Smooth muscle cell (in vitro differentiated cells): Measurements from ENCODE around the gene PAK3. TPM values are rescaled to one million over a fixed set of nuclear protein-coding genes. Genes with fewer than 3 reads are reported as not detected.

Experiments
- DNase-seq: peaks from one replicate; lab custom pipeline; 2025; ENCODE audit not compliant: unreplicated experiment; lab: John Stamatoyannopoulos, UW
- H2AFZ ChIP-seq: fragments of 200-600 bp; sonication (generic); 2 replicates; pipeline ENCODE4 v1.6.0; 2016; ENCODE audit warnings: antibody characterized with exemption, low read depth, mild to moderate bottlenecking
- H3F3A ChIP-seq: fragments of 200-600 bp; sonication (generic); 2 replicates; pipeline ENCODE4 v1.6.0; 2017; ENCODE audit warnings: antibody characterized with exemption, low read depth
- H3K27ac ChIP-seq: fragments of 200-600 bp; sonication (generic); 2 replicates; pipeline ENCODE4 v1.5.1; 2016; ENCODE audit warnings: low read depth, mild to moderate bottlenecking
- H3K27me3 ChIP-seq: fragments of 200-600 bp; sonication (generic); 2 replicates; pipeline ENCODE4 v1.6.1; 2016; ENCODE audit warnings: low read depth, mild to moderate bottlenecking
- H3K36me3 ChIP-seq: fragments of 200-600 bp; sonication (generic); 2 replicates; pipeline ENCODE4 v1.5.1; 2016; ENCODE audit warnings: low read depth
- H3K4me1 ChIP-seq: fragments of 200-600 bp; sonication (generic); 2 replicates; pipeline ENCODE4 v1.5.1; 2016; ENCODE audit warnings: low read depth
- H3K4me2 ChIP-seq: fragments of 200-600 bp; sonication (generic); 2 replicates; pipeline ENCODE4 v1.6.0; 2016; ENCODE audit warnings: mild to moderate bottlenecking
- H3K4me3 ChIP-seq: fragments of 200-600 bp; sonication (generic); 2 replicates; pipeline ENCODE4 v1.5.1; 2016; ENCODE audit warnings: mild to moderate bottlenecking
- H3K79me2 ChIP-seq: fragments of 200-600 bp; sonication (generic); 2 replicates; pipeline ENCODE4 v1.6.0; 2016; ENCODE audit warnings: low read depth, mild to moderate bottlenecking
- H3K9ac ChIP-seq: fragments of 200-600 bp; sonication (generic); 2 replicates; pipeline ENCODE4 v1.6.0; 2016; ENCODE audit warnings: low read depth
- H3K9me3 ChIP-seq: fragments of 200-600 bp; sonication (generic); replicated peaks from 2 replicates; pipeline ENCODE4 v1.5.1; 2016; ENCODE audit warnings: low read depth
- H4K20me1 ChIP-seq: fragments of 200-600 bp; sonication (generic); 2 replicates; pipeline ENCODE4 v1.6.0; 2016; ENCODE audit warnings: low read depth
- CTCF ChIP-seq: fragments of 200-600 bp; sonication (generic); IDR thresholded peaks from 2 replicates; pipeline ENCODE4 v1.5.1; 2017; ENCODE audit warnings: borderline replicate concordance, mild to moderate bottlenecking, antibody characterized with exemption; ENCODE audit not compliant: insufficient read depth, poor library complexity, severe bottlenecking
- WGBS: methylation state at CpG from one replicate; pipeline ENCODE4 v1.1.7; 2016; ENCODE audit warnings: low lambda C conversion rate; 5-methylcytosine and 5-hydroxymethylcytosine counted together
- polyA plus RNA-seq: library from polyadenylated mRNA; unstranded; fragments of >200 nt; fragmentation: Nextera tagmentation; extraction: Ambion mirVana; gene quantifications from 2 replicates; pipeline ENCODE4 v1.2.1, GENCODE V29; 2016
- total RNA-seq: library from RNA; depleted of rRNA; stranded (reverse); fragments of >200 nt; gene quantifications from 2 replicates; pipeline ENCODE4 v1.2.3, GENCODE V29; 2014

PAK3 gene
- total and polyA plus RNA-seq, 2 experiments from 2014 or later: 0.04 to 0.14 TPM

GRCh38 chrX:111254896-111255693 is 159.1 kb downstream of the PAK3 start:
- WGBS: 69% methylated on average over 7 of the region's 7 CpGs

GRCh38 chrX:111257733-111258132 is 161.7 kb downstream of the PAK3 start:
- DNase-seq: no peak
- H3K9me3 ChIP-seq: no peaks in the 10 kb centered on the region
- WGBS: 99% methylated on average over 3 of the region's 3 CpGs

More at GRCh38 chrX:111254896-111255693, 159.1 kb downstream of the PAK3 start:
- Histone ChIP-seq H3K27me3 (no peaks in the 10 kb centered on the region), H3F3A (no peaks in the 10 kb centered on the region), H3K4me2 (no peak overlapping the region), H3K9me3 (no peaks in the 10 kb centered on the region), H3K9ac (no peak overlapping the region), H3K36me3 (no peaks in the 10 kb centered on the region), H4K20me1 (no peaks in the 10 kb centered on the region), H2AFZ (no peak overlapping the region), H3K79me2 (no peaks in the 10 kb centered on the region), H3K27ac (no peak overlapping the region), H3K4me1 (peaks cover 10% of the 10 kb centered on the region), H3K4me3 (no peak overlapping the region)
- TF ChIP-seq CTCF: no peak
- DNase-seq: no peak

GRCh38 chrX:111259559-111259958 is 163.6 kb downstream of the PAK3 start:
- no peak overlapping the region for H3K4me3 ChIP-seq
- H4K20me1 ChIP-seq: no peaks in the 10 kb centered on the region
- no peaks in the 10 kb centered on the region for H3K9me3 ChIP-seq
- whole genome bisulfite sequencing: 68% methylated on average over 3 of the region's 3 CpGs
- no peak overlapping the region for H3K27ac ChIP-seq
- no peaks in the 10 kb centered on the region for H3K27me3 ChIP-seq
- H3K79me2 ChIP-seq: no peaks in the 10 kb centered on the region
- no peak overlapping the region for H3K9ac ChIP-seq
- no peaks in the 10 kb centered on the region for H3K36me3 ChIP-seq
- DNase-seq: no peak
- H3K4me1 ChIP-seq: peaks cover 24% of the 10 kb centered on the region
- H2AFZ ChIP-seq: no peak overlapping the region
- no peak for TF ChIP-seq CTCF
- H3F3A ChIP-seq: no peaks in the 10 kb centered on the region
- H3K4me2 ChIP-seq: no peak overlapping the region

More at GRCh38 chrX:111257733-111258132, 161.7 kb downstream of the PAK3 start:
- Histone ChIP-seq H3K27me3 (no peaks in the 10 kb centered on the region), H3F3A (no peaks in the 10 kb centered on the region), H3K4me3 (no peak overlapping the region), H2AFZ (no peak overlapping the region), H4K20me1 (no peaks in the 10 kb centered on the region), H3K79me2 (no peaks in the 10 kb centered on the region), H3K36me3 (no peaks in the 10 kb centered on the region), H3K27ac (no peak overlapping the region), H3K4me2 (no peak overlapping the region), H3K4me1 (peaks cover 24% of the 10 kb centered on the region), H3K9ac (no peak overlapping the region)
- no peak for TF ChIP-seq CTCF

- WGBS: 91% methylated on average over 3 of the region's 3 CpGs
- no peaks in the 10 kb centered on the region for H3K36me3 ChIP-seq
Measured at GRCh38 chrX:111260451-111260850, 164.5 kb downstream of the PAK3 start.

More at GRCh38 chrX:111260451-111260850, 164.5 kb downstream of the PAK3 start:
- DNase-seq: no peak
- peaks cover 24% of the 10 kb centered on the region for H3K4me1 ChIP-seq
- H3K79me2 ChIP-seq: no peaks in the 10 kb centered on the region
- no peak for TF ChIP-seq CTCF
- H3K27ac ChIP-seq: no peak overlapping the region
- no peak overlapping the region for H2AFZ ChIP-seq
- no peaks in the 10 kb centered on the region for H4K20me1 ChIP-seq
- no peaks in the 10 kb centered on the region for H3K9me3 ChIP-seq
- H3K9ac ChIP-seq: no peak overlapping the region
- H3F3A ChIP-seq: no peaks in the 10 kb centered on the region
- H3K27me3 ChIP-seq: no peaks in the 10 kb centered on the region
- H3K4me3 ChIP-seq: no peak overlapping the region
- H3K4me2 ChIP-seq: no peak overlapping the region
